Sigmoid colon (tissue), 7 donors: ENCODE measurements around the gene EFHC2. TPM values are rescaled to one million over a fixed set of nuclear protein-coding genes. Genes with fewer than 3 reads are reported as not detected.
"Not testable (repeated sequence)": the region's sequence is repeated elsewhere in the genome, so short reads cannot be mapped to it uniquely, and the experiment has no call there.

Source experiments
- DNase-seq: peaks from one replicate; pipeline ENCODE4 v3.0.0-alpha.2; 2019
- H3K27ac ChIP-seq, 4 donors: fragments of 200-600 bp; sonication (generic); one replicate each; pipeline ENCODE4 v1.5.1; 2016 to 2019; ENCODE audit warnings: mild to moderate bottlenecking in 1 of 4
- H3K27me3 ChIP-seq, 3 donors: fragments of 200-600 bp; sonication (generic); one replicate each; pipeline ENCODE4 v1.5.1; 2019; ENCODE audit warnings: mild to moderate bottlenecking in 1 of 3
- H3K36me3 ChIP-seq, 4 donors: fragments of 200-600 bp; sonication (generic); one replicate each; pipeline ENCODE4 v1.5.1; 2016 to 2019
- H3K4me1 ChIP-seq, 4 donors: fragments of 200-600 bp; sonication (generic); one replicate each; pipeline ENCODE4 v1.5.1; 2017 to 2019
- H3K4me3 ChIP-seq, 4 donors: fragments of 200-600 bp; sonication (generic); one replicate each; pipeline ENCODE4 v1.5.1; 2017 to 2019; ENCODE audit warnings: mild to moderate bottlenecking in 2 of 4, moderate library complexity in 1 of 4
- H3K9me3 ChIP-seq, 4 donors: fragments of 200-600 bp in 3 of 4; sonication (generic) in 3 of 4; one replicate each; pipeline versions ENCODE4 v1.5.1 to v1.6.1; 2013 to 2019
- EP300 ChIP-seq, 4 donors: sonication (generic); formaldehyde crosslinking; IDR thresholded peaks; one replicate each; pipeline ENCODE4 v1.6.1; 2017; ENCODE audit warnings: antibody characterized with exemption in 4 of 4
- POLR2A ChIP-seq, 2 donors: fragments of 450-650 bp; IDR thresholded peaks; one replicate each; pipeline ENCODE4 v1.6.1; 2016; ENCODE audit warnings: antibody characterized with exemption in 2 of 2, mild to moderate bottlenecking in 2 of 2, moderate library complexity in 2 of 2
- POLR2AphosphoS5 ChIP-seq, 4 donors: sonication (generic); formaldehyde crosslinking; IDR thresholded peaks; one replicate each; pipeline ENCODE4 v1.6.1; 2017; ENCODE audit warnings: antibody characterized with exemption in 4 of 4
- WGBS, 2 donors: extraction: QIAGEN DNeasy Blood & Tissue Kit; methylation state at CpG; one replicate each; pipeline ENCODE4 v1.1.7; 2013; 5-methylcytosine and 5-hydroxymethylcytosine counted together
- intact Hi-C: fragments of 100-400 bp; cut with DNase I; formaldehyde crosslinking; loops from one replicate; pipeline ENCODE4 v1.15.1; 2023
- polyA plus RNA-seq, 3 donors: library from polyadenylated mRNA; stranded (reverse); fragments of 200-250 nt; gene quantifications; one replicate each; pipeline ENCODE4 v1.2.3, GENCODE V29; 2013
- total RNA-seq, 4 donors: library from RNA; depleted of rRNA; stranded (reverse); fragments of >200 nt; gene quantifications; one replicate each; pipeline ENCODE4 v1.1.0, GENCODE V29; 2016
- TF ChIP-seq, protein P1 (sequence below), 4 experiments: fragments of 450-650 bp in 3 of 4; fragments of 200-600 bp in 1 of 4; IDR thresholded peaks; one replicate each; pipeline ENCODE4 v1.5.1; 2016 to 2019; ENCODE audit warnings: antibody characterized with exemption in 4 of 4, mild to moderate bottlenecking in 3 of 4, moderate library complexity in 2 of 4
- donor health status: healthy with polysubstance abuse.
- donor health status: Bipolar disorder and iron deficiency.
- donor health status: healthy.

EFHC2 gene
- total and polyA plus RNA-seq, 7 donors = 1.1 to 3.2 (median 2.6) TPM

- Histone ChIP-seq H3K27ac (no peak overlapping the region), H3K36me3 (no peaks in the 10 kb centered on the region), H3K27me3 (no peaks in the 10 kb centered on the region), H3K9me3 (no peaks in the 10 kb centered on the region), H3K4me3 (no peak overlapping the region), H3K4me1 (peaks cover 0 to 18% (median 0%) of the 10 kb centered on the region in 4 donors)
- TF ChIP-seq POLR2AphosphoS5 (IDR thresholded peaks at IDR 0.05) (no peak), EP300 (IDR thresholded peaks at IDR 0.05) (no peak), POLR2A (IDR thresholded peaks at IDR 0.05) (no peak)
- TF ChIP-seq, protein P1, sequence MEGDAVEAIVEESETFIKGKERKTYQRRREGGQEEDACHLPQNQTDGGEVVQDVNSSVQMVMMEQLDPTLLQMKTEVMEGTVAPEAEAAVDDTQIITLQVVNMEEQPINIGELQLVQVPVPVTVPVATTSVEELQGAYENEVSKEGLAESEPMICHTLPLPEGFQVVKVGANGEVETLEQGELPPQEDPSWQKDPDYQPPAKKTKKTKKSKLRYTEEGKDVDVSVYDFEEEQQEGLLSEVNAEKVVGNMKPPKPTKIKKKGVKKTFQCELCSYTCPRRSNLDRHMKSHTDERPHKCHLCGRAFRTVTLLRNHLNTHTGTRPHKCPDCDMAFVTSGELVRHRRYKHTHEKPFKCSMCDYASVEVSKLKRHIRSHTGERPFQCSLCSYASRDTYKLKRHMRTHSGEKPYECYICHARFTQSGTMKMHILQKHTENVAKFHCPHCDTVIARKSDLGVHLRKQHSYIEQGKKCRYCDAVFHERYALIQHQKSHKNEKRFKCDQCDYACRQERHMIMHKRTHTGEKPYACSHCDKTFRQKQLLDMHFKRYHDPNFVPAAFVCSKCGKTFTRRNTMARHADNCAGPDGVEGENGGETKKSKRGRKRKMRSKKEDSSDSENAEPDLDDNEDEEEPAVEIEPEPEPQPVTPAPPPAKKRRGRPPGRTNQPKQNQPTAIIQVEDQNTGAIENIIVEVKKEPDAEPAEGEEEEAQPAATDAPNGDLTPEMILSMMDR (IDR thresholded peaks at IDR 0.05) = no peak
- intact Hi-C loops = no loop called here
- 59 to 60% methylated on average over 2 of the region's 2 CpGs for WGBS, 2 donors
- no peak for DNase-seq
Observed at GRCh38 chrX:44267116-44267515, 76.4 kb downstream of the EFHC2 start.

- Histone ChIP-seq H3K36me3 (no peaks in the 10 kb centered on the region), H3K4me1 (peaks cover 0 to 18% (median 0%) of the 10 kb centered on the region in 4 donors), H3K27me3 (no peaks in the 10 kb centered on the region), H3K4me3 (no peak overlapping the region), H3K9me3 (no peaks in the 10 kb centered on the region), H3K27ac (no peak overlapping the region)
- DNase-seq = no peak
- TF ChIP-seq, protein P1 (IDR thresholded peaks at IDR 0.05) = no peak
- 53 to 82% methylated on average over 2 of the region's 2 CpGs for WGBS, 2 donors
- intact Hi-C loops = no loop called here
Observed at GRCh38 chrX:44265559-44265958, 77.9 kb downstream of the EFHC2 start.

DNA sequence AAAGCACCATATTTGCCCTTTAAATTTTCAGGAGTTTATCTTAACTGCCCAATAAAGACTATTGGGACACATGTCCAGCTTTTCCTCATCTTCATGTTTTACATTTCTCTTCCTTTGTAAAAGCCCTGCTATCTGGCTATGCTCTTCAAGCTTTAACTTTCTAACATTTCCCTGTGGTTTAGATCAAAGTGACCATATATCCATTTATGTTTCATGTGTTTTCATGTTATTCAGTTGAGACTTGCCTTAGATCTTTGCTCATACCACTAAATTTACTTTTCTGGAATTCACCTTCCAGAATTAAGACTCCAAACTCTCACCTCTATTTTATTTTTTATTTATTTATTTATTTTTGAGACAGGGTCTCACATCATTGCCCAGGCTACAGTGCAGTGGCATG is 78.5 kb downstream of the EFHC2 start:
- Histone ChIP-seq H3K27me3 (no peaks in the 10 kb centered on the region), H3K27ac (no peak overlapping the region), H3K36me3 (no peaks in the 10 kb centered on the region), H3K9me3 (no peaks in the 10 kb centered on the region), H3K4me3 (no peak overlapping the region), H3K4me1 (peaks cover 0 to 18% (median 0%) of the 10 kb centered on the region in 4 donors)
- TF ChIP-seq POLR2AphosphoS5 (IDR thresholded peaks at IDR 0.05) (no peak), EP300 (IDR thresholded peaks at IDR 0.05) (no peak), POLR2A (IDR thresholded peaks at IDR 0.05) (no peak)
- TF ChIP-seq, protein P1 (IDR thresholded peaks at IDR 0.05) = no peak
- intact Hi-C loops = no loop called here
- DNase-seq = no peak

GRCh38 chrX:44261286-44261685 is 82.2 kb downstream of the EFHC2 start:
- H3K36me3 ChIP-seq = no peaks in the 10 kb centered on the region
- H3K9me3 ChIP-seq = no peaks in the 10 kb centered on the region
- H3K4me1 ChIP-seq = peaks cover 0 to 8% (median 0%) of the 10 kb centered on the region in 4 donors
- no peak overlapping the region for H3K27ac ChIP-seq
- TF ChIP-seq, protein P1 (IDR thresholded peaks at IDR 0.05) = no peak
- TF ChIP-seq POLR2AphosphoS5 (IDR thresholded peaks at IDR 0.05) = no peak
- TF ChIP-seq EP300 (IDR thresholded peaks at IDR 0.05) = no peak
- no peak for TF ChIP-seq POLR2A (IDR thresholded peaks at IDR 0.05)
- H3K4me3 ChIP-seq = no peak overlapping the region
- WGBS, 2 donors = 94 to 97% methylated on average over 5 of the region's 5 CpGs
- H3K27me3 ChIP-seq = no peaks in the 10 kb centered on the region
- DNase-seq = no peak
- intact Hi-C loops = no loop called here

DNA sequence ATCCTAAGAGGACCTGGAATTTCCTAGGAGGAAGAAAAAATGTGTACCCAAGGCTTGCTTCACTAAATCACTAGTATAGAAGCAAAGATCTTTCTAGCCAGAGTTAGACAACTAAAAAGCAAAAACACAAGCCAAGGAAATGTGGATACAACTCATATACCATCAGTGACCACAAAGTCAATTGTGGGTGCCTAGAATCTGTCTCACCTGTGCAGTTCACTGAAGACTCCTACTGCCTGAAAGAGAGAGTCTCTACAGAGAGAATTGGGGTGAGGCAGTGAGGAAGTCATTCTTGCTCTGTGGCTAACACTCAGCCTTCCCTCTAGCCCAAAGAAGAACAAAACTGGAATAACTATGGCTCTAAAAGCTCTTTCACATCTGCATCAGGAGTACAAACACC is 82.9 kb downstream of the EFHC2 start:
- peaks cover 0 to 8% (median 0%) of the 10 kb centered on the region in 4 donors for H3K4me1 ChIP-seq
- H3K4me3 ChIP-seq = no peak overlapping the region
- H3K9me3 ChIP-seq = no peaks in the 10 kb centered on the region
- H3K36me3 ChIP-seq = no peaks in the 10 kb centered on the region
- no peak for DNase-seq
- TF ChIP-seq POLR2A (IDR thresholded peaks at IDR 0.05) (no peak), EP300 (IDR thresholded peaks at IDR 0.05) (no peak), POLR2AphosphoS5 (IDR thresholded peaks at IDR 0.05) (no peak)
- TF ChIP-seq, protein P1 (IDR thresholded peaks at IDR 0.05) = no peak
- H3K27me3 ChIP-seq = no peaks in the 10 kb centered on the region
- intact Hi-C loops = no loop called here
- H3K27ac ChIP-seq = no peak overlapping the region

DNA sequence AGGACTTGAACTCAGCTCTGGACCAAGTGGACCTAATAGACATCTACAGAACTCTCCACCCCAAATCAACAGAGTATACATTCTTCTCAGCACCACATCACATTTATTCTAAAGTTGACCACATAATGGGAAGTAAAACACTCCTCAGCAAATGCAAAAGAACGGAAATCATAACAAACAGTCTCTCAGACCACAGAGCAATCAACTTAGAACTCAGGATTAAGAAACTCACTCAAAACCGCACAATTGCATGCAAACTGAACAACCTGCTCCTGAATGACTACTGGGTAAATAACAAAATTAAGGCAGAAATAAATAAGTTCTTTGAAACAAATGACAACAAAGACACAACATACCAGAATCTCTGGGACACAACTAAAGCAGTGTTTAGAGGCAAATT is 87.7 kb downstream of the EFHC2 start:
- H3K9me3 ChIP-seq, H3K27ac ChIP-seq, intact Hi-C loops, H3K4me3 ChIP-seq, DNase-seq, H3K36me3 ChIP-seq, H3K4me1 ChIP-seq, H3K27me3 ChIP-seq: not testable (repeated sequence)
- WGBS, 2 donors = 73 to 85% methylated on average over 2 of the region's 2 CpGs
